A673 (cell line): ENCODE measurements around the gene LMNB1. TPM values are rescaled to one million over a fixed set of nuclear protein-coding genes. Genes with fewer than 3 reads are reported as not detected.
A peak's percentile ranks its signal among the peaks of the same experiment; 100 is the strongest.
"Not testable (repeated sequence)": the region's sequence is repeated elsewhere in the genome, so short reads cannot be mapped to it uniquely, and the experiment has no call there.

ENCODE experiments used
- BruUV-seq: library from RNA; stranded (reverse); fragments of 400-500 nt; replicated peaks from 2 replicates; lab custom pipeline; 2021; lab: Mats Ljungman, UMichigan
- CTCF ChIA-PET: fragments of 300-600 bp; sonication (Branson Sonifier 250); formaldehyde crosslinking; loops from one replicate; lab custom pipeline; 2022; ENCODE audit warnings: antibody characterized with exemption; lab: Charles Lee
- POLR2A ChIA-PET: fragments of 300-600 bp; sonication (Branson Sonifier 250); formaldehyde crosslinking; loops from one replicate; lab custom pipeline; 2022; ENCODE audit warnings: antibody characterized with exemption; ENCODE audit not compliant: low non-redundant PET; lab: Charles Lee
- DNase-seq: peaks from one replicate; pipeline ENCODE4 v3.0.0-alpha.2; 2015; ENCODE audit warnings: low spot score
- H3K27ac ChIP-seq: fragments of 200-600 bp; sonication (generic); 2 replicates; pipeline ENCODE4 v1.5.1; 2016; ENCODE audit warnings: mixed run types, low read depth, mild to moderate bottlenecking, mixed read lengths, antibody characterized with exemption, low read length; ENCODE audit not compliant: poor library complexity, severe bottlenecking
- H3K27me3 ChIP-seq: fragments of 200-600 bp; sonication (generic); replicated peaks from 2 replicates; pipeline ENCODE4 v1.6.1; 2017; ENCODE audit warnings: mixed run types, low read depth, mild to moderate bottlenecking, mixed read lengths, antibody characterized with exemption, low read length; ENCODE audit not compliant: insufficient read depth, poor library complexity
- H3K36me3 ChIP-seq: fragments of 200-600 bp; sonication (generic); 2 replicates; pipeline ENCODE4 v1.6.1; 2016; ENCODE audit warnings: mixed run types, mild to moderate bottlenecking, mixed read lengths, antibody characterized with exemption, low read length; ENCODE audit not compliant: insufficient read depth, poor library complexity, severe bottlenecking
- H3K4me1 ChIP-seq: fragments of 200-600 bp; sonication (generic); 2 replicates; pipeline ENCODE4 v1.6.1; 2017; ENCODE audit warnings: mixed run types, mild to moderate bottlenecking, mixed read lengths, antibody characterized with exemption, low read length; ENCODE audit not compliant: insufficient read depth, poor library complexity, severe bottlenecking
- H3K4me3 ChIP-seq: fragments of 200-600 bp; sonication (generic); 2 replicates; pipeline ENCODE4 v1.5.1; 2016; ENCODE audit warnings: low read depth, mixed run types, mild to moderate bottlenecking, mixed read lengths, low read length; ENCODE audit not compliant: poor library complexity, severe bottlenecking
- H3K9me3 ChIP-seq: fragments of 200-600 bp; sonication (generic); 2 replicates; pipeline ENCODE4 v1.6.1; 2016; ENCODE audit warnings: mixed run types, low read depth, mild to moderate bottlenecking, mixed read lengths, antibody characterized with exemption, low read length; ENCODE audit not compliant: poor library complexity, severe bottlenecking
- CTCF ChIP-seq: fragments of 300-800, 200-600 bp; sonication (generic); conservative IDR thresholded peaks from 2 replicates; pipeline ENCODE4 v1.5.1; 2017; ENCODE audit warnings: low read depth, mild to moderate bottlenecking, antibody characterized with exemption, low read length, moderate library complexity, mixed read lengths
- EZH2 ChIP-seq: fragments of 200-600 bp; sonication (generic); IDR thresholded peaks from 2 replicates; pipeline ENCODE4 v1.6.1; 2017; ENCODE audit warnings: borderline replicate concordance, low read depth, mild to moderate bottlenecking, mixed read lengths, antibody characterized with exemption, low read length; ENCODE audit not compliant: poor library complexity, severe bottlenecking
- intact Hi-C: fragments of 100-400 bp; cut with micrococcal nuclease; formaldehyde crosslinking; loops from one replicate; pipeline ENCODE4 v1.10.0; 2022; ENCODE audit not compliant: unreplicated experiment
- total RNA-seq: library from RNA; stranded (reverse); gene quantifications from 2 replicates; pipeline ENCODE4 v1.2.3, GENCODE V29; 2021

LMNB1 gene
- total RNA-seq, 1 experiment from 2014 or later: 267 TPM

- no peak for TF ChIP-seq CTCF
- TF ChIP-seq EZH2: no peak
- no peaks in the 10 kb centered on the region for H3K9me3 ChIP-seq
- CTCF ChIA-PET: interaction anchor here (0.5 to 1.0 kb wide), 2 partner anchors 10 to 375 kb away, joined by 3 read pairs; no protein-coding TSS in a partner anchor
- intact Hi-C loops: no loop called here
- H3K36me3 ChIP-seq: peaks cover 96% of the 10 kb centered on the region
- no peaks in the 10 kb centered on the region for H3K27me3 ChIP-seq
- H3K4me3 ChIP-seq: no peak overlapping the region
- POLR2A ChIA-PET: no interaction called here
- no peak for DNase-seq
- H3K27ac ChIP-seq: peak overlapping the region; percentile 28
- H3K4me1 ChIP-seq: peaks cover 13% of the 10 kb centered on the region
- BruUV-seq: no TSS peak
Measured at GRCh38 chr5:126811515-126812198, 34.7 kb downstream of the LMNB1 start.

- Histone ChIP-seq H3K27me3 (no peaks in the 10 kb centered on the region), H3K36me3 (peaks cover 96% of the 10 kb centered on the region), H3K4me1 (peaks cover 13% of the 10 kb centered on the region), H3K4me3 (no peak overlapping the region), H3K27ac (no peak overlapping the region), H3K9me3 (no peaks in the 10 kb centered on the region)
- ChIA-PET CTCF (no interaction called here), POLR2A (no interaction called here)
- TF ChIP-seq CTCF (no peak), EZH2 (no peak)
- intact Hi-C loops: no loop called here
- peak; percentile 18 for DNase-seq
- BruUV-seq: TSS peak; percentile 2
Measured at GRCh38 chr5:126812199-126812570, 35.2 kb downstream of the LMNB1 start.

GRCh38 chr5:126813799-126814198, 36.9 kb downstream of the LMNB1 start:
- intact Hi-C loops, H3K9me3 ChIP-seq, CTCF ChIA-PET, H3K4me3 ChIP-seq, BruUV-seq, DNase-seq, H3K27me3 ChIP-seq, POLR2A ChIA-PET, H3K4me1 ChIP-seq, H3K27ac ChIP-seq: not testable (repeated sequence)
- peaks cover 97% of the 10 kb centered on the region for H3K36me3 ChIP-seq
